Measurements from ENCODE around the gene WWC2.
"Not testable (repeated sequence)": the region's sequence is repeated elsewhere in the genome, so short reads cannot be mapped to it uniquely, and the experiment has no call there.

Gene WWC2

DNA sequence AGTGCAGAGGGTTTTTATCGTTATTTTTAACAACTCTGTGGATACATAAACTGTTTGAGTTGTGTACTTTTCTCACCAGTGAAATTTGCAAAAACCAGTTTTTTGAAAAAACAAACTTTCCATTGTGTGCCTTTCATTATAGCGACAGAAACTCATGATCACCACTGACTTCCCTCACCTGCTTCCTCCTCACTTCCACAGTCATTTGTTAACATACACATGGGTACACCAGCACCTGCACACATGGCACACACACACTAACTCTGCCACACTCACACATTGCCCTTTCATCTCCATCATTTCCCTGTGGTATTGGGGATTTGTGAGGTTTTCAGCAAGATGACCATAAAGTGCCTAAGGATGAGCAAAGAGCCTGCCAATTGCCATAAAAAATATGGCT, 200.4 kb downstream of the WWC2 start:
- no peak for DNase-seq (ENCODE audit: low read depth in 2 of 2)

DNA sequence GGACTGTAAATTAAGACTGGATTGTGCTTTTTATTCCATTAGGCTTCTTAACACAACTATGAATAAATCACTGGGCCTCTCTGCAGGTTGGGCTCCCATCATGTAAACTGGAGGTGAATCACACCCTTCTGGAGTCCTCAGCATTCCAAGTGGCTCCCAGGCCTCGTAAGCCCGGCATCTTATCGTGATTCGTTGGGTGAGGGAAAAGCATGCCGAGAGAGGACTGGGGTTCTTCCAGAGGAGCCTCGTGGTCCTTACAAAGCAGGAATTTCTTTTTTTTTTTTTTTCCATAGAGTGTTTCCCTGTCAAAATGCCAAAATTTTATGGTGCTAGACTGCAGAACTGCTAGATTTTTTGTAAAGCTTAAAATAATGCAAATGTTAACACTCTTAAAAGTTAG, 201.0 kb downstream of the WWC2 start:
- no peak for DNase-seq (ENCODE audit: low read depth in 2 of 2)

DNA sequence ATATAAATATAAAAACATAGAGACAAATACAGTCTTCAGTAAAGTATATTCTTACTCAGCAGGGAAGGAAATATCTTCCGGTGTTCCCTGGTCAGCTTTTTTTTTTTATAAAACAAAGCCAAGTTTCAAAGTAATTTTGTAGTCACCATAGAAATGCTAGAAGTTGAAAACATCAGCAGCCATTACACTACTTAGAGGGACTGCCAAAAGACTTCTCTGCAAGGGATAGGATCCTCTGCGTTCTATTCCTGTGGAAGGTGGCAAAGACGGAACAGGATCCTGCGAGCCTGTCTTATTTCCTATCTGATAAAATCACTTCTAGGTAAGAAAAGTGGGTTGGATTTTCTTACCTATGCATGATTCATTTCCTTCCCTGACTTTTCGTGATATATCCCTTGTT, 201.6 kb downstream of the WWC2 start:
- no peak for DNase-seq (ENCODE audit: low read depth in 2 of 2)

DNA sequence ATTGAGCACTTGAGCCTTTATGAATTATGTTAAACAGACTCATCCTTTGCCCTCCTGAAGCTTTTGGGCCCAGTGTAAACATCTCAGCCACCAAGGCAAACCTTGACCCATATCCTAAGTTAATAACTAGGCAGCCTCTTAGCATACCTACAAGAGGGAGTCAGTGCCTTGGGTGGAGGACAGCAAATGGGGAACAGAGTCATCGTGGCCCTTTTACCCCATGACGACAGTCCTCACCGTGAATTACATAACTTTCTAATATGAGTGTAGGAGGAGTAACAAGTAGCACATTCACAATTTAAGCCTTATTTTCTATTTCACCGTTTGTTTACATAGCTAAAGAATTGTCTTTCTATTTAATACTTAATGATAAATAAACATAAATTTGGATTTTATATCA, 204.2 kb downstream of the WWC2 start:
- no peak for DNase-seq (ENCODE audit: low read depth in 2 of 2)

DNA sequence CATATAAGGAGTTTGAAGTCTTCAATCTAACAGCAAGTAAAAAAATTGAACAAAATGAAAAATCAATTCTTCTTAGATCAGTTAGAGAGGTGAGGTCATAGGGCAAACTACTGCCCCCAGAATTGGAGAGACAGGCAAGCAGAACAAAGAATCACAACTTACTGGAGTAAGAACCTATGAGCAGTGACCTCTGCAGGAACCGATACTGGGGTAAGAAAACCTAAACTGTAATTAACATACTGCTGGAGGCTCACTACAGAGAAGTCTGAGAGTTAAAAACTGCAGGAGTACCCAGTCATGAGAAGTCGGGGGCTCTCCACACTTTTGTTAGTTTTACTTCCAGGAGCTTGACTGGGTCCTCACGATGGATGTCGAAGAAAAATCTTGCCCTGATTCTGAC, 205.0 kb downstream of the WWC2 start:
- no peak for DNase-seq (ENCODE audit: low read depth in 2 of 2)

DNA sequence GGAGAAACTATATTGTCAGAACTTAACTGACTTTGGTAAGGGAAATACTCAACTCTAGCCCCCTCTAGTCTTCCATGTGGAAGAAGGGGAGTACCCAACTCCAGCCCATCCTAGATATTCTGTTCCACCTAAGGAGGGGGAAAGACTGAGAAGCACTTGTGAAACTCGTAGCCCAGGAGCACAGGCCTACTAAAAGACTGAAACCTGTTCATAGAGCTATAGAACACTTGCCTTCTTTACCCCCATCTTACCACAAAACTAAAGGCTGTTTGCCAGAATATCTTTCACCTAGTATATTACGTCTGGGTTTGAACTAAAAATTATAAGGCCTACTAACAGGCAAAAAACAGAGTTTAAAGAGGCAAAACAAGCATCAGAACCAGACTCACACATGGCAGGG, 205.5 kb downstream of the WWC2 start:
- DNase-seq (ENCODE audit: low read depth in 2 of 2): no peak

DNA sequence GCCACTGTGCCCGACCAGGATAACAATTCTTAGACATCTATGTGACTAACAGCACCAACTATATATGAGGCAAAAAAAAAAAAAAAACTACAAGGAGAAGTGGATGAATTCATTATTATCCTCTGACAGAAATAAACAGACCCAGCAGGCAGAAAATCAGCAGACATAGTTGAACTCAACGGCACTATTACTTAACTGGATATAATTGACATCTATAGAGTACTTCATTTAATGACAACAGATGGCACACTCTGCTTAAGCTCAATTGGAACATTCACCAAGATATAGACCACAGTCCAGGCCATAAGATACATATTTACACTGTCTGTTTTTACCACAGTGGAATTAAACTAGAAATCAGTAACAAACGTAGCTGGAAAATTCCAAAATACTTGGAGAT, 207.8 kb downstream of the WWC2 start:
- DNase-seq (ENCODE audit: low read depth in 2 of 2): no peak

DNA sequence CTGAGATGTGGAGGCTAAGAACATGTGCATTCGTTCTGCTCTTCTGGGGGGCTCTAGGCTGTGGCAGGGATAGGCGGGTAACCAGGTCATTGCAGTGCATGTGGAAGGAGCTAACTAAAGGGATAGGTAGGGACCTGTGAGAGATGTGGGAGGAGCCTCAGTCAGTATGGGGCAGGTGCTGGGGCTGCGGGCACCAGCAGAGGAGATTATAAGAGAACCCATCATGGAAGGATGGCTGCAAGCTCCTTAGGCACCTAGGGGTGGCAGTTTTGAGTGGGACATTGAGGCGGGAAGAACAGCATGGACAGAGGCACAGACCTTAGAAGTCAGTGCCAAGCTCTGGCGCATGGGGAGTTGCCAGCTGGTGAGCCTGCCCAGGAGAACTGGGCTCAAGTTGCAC, 213.8 kb downstream of the WWC2 start:
- no peak for DNase-seq (ENCODE audit: low read depth in 2 of 2)

DNA sequence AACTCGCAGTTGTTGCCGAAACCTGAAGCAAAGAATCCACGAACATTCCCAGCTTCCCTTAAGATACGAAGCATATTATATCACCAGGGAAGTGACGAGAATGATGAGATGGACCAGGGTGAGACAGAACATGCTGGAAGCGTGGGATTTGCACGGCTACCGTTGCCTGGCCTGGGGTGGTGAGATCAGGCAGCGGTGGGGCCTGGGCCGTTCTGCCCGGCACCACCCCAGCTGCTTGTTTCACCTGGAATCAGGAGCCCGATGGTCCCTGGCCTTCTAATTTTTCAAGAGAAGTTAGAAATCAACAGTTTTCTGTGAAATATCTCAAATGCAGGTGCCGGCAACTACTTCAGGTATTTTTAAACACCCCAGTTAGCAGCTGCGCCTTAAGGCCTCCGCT, 215.3 kb downstream of the WWC2 start:
- DNase-seq (ENCODE audit: low read depth in 2 of 2): no peak

DNA sequence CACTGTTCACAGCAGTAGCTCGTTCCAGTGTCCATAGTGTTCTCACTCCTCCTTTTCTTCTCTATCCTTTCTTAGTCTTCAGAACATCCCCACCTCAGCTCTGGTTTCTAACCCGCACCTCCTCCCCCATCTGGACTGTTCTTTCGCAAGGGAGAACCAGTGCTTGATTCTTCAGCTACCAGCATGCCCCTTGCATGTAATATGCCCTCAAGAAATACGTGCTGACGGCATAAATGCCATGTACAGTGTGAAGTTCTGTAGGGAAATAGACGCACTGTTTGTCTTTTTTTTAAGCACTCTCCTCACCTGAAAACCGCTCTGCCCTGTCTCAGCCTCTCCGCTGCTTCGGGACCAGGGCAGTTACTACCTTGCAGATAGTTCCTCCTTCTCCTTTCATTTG, 215.7 kb downstream of the WWC2 start:
- DNase-seq (ENCODE audit: low read depth in 2 of 2): no peak

DNA sequence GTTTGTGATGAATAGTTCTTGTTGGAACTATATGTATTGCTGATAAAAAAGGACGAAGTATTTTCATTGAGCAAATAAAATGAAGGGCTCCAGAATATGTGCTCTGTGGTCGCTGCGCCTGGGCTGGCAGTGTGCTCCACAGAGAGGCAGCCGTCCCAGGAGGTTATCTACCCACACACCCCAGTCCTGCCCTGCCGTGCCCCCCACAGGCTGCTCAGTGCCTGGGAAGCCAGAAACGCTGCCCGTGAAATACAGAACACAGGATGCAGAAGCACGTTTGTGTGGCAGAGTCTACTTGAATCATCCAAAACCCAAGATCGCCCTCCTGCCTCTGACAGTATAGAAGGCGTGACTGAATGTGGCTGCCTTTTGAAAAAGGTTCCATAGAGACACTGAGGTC, 219.6 kb downstream of the WWC2 start:
- DNase-seq (ENCODE audit: low read depth in 2 of 2): no peak

DNA sequence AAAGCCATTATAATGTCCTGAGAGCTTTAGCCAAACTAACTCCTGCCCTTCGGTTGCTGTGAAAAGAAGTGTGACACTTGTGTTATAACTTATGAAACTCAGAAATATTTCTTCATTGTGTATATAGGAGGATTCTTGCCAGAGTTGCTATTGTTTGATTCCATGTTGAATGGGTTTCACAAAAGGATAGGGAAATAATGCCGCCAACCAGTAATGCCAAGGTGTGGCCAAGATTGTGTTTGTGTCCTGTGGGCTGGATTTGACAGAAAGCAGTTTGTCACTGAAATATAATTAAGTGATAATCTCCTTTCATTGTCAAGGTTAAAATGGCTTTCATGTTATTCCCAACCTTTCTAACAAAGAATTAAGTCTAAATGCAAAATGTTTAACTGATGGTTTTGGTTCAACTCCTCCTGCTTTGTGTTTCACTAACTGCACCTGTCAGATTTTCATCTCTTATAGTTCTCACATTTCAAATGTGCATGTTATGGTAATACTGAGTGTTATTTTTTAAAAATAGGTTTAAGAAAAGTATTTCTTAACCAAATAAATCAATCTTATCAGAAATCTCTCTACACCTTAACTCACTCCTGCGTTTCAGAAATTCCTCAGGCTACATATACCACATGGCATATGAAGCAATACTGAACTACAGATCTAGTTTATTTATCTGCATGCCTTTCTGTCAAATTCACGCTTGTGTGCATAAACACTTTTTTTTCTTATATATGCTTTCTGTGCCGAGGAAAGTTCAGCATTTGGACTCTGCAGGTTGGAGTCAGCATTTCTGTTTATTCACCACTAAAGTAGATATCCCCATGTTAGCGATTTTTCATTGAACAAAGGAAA, 221.4 kb downstream of the WWC2 start, which contains the start of gene CLDN22:
Gene CLDN22 (minus strand): TSS at position 66 of the 849 bp plus-strand sequence. CDS start 58 bp downstream, at position 8.
- DNase-seq (ENCODE audit: low read depth in 2 of 2): no peak

DNA sequence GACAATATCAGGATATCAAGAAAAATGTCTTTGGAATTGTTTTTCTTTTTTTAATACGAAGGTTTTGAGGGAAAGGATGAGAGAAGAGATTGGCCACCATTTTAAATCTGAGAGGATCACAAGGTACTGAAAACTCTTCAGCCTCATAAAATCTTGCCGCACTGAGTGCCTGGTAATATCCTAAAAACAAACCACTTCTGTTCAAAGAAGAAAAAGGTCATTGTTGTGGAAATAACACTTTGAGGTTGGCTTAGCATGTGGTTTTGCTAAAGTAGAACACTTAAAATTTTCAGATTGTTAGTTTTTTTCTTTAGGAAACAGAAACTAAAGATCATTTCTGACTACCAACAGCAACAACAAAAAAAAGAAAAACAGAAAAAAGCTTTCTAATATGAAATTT, 222.0 kb downstream of the WWC2 start:
- no peak for DNase-seq (ENCODE audit: low read depth in 2 of 2)

DNA sequence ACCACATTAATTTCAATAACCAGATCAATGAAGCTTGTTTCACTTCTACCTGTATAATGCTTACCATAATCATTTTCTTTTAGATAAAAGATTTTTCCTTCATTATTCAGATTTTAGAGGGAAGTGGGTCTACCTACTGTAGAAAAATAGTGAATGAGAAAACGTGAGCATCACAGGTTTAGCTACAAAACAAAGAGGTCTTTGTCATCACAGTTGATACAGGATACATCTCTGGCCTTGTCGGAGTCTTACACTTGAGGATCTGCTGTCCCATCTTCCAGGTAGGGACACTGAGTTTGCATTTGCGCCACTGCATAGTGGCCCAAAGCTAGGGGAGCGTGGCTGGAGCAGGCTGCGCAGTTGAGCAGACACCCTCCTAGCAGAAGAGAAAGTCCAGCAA, 222.5 kb downstream of the WWC2 start:
- no peak for DNase-seq (ENCODE audit: low read depth in 2 of 2)

DNA sequence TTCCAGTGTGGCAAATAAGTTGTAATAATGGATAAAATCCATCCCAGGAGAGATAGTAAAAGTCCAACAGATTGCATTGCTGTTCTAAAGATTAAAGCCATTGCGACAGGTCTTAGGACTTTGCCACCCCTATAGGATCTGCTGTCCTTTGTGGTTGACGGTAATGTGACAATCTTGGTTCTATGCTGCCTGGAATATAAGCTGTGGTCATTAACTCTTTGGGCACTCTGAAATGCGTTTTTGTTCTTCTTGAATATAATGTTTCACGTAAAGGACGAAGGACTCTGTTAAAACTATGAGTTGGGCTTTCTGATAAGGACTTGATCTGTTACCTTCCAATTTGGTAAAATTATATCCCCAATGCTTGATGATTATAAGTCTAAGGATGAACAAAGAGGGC, 223.3 kb downstream of the WWC2 start, which contains the start of gene CLDN24:
Gene CLDN24 (minus strand): TSS at position 101 of the 400 bp plus-strand sequence. CDS start 0 bp downstream, at position 101.
- no peak for DNase-seq (ENCODE audit: low read depth in 2 of 2)

DNA sequence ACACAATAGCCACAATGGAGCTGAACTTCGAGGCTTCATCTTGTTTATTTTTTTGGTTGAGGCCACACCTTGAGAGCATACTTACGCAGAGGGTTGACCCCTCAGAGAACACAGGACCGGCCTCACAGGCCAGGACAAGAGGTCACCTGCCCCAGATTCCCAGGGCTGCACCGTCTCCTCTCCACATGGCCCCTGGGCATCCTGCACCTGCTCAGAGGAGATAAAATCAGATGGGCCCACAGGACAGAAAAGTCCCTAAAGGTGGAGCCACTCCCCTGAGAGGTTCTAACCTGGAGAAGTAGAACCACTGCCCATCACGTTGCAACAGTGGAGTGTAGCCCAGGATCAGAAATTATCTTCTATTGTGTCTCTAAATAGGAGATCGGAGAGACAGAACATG, 224.2 kb downstream of the WWC2 start:
- no peak for DNase-seq (ENCODE audit: low read depth in 2 of 2)

DNA sequence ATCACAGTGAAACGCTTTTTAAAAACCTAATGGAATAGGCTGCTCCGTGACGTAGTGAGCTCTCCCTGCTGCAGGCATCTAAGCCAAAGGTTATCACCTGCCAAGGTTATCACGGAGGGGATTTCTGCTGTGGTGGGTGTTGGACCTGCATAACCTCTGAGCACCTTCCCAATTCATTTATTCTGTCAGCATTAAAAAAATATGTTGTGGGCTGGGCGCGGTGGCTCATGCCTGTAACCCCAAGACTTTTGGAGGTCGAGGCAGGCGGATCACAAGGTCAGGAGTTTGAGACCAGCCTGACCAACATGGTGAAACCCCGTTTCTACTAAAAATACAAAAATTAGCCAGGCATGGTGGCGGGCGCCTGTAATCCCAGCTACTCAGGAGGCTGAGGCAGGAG, 225.0 kb downstream of the WWC2 start:
- not testable (repeated sequence) for DNase-seq (ENCODE audit: low read depth in 2 of 2)

DNA sequence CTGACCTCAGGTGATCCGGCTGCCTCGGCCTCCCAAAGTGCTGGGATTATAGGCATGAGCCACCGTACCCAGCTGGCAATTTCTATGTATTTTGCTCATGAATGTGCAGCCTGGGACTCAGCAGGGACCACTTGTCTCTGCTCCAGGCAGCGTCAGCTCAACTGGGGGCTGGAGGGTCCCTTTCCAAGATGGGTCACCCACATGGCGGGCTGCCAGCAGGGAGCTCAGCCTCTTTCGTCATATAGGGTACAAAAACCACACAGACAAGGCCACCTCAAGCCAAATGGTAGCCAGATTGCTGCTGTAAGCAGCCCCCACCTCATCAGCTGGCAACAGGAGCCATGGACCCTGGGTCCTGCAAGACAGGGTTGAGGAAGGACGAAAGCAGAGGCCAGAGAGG, 225.6 kb downstream of the WWC2 start:
- no peak for DNase-seq (ENCODE audit: low read depth in 2 of 2)

DNA sequence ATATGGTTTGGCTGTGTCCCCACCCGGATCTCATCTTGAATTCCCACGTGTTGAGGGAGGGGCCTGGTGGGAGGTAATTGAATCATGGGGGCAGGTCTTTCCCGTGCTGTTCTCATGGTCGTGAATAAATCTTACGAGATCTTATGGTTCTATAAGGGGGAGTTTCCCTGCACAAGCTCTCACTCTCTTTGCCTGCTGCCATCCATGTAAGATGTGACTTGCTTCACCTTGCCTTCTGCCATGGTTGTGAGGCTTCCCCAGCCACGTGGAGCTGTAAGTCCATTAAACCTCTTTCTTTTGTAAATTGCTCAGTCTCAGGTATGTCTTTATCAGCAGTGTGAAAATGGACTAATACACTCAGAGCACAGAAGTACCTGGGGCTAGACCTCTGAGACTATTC, 227.3 kb downstream of the WWC2 start:
- not testable (repeated sequence) for DNase-seq (ENCODE audit: low read depth in 2 of 2)

DNA sequence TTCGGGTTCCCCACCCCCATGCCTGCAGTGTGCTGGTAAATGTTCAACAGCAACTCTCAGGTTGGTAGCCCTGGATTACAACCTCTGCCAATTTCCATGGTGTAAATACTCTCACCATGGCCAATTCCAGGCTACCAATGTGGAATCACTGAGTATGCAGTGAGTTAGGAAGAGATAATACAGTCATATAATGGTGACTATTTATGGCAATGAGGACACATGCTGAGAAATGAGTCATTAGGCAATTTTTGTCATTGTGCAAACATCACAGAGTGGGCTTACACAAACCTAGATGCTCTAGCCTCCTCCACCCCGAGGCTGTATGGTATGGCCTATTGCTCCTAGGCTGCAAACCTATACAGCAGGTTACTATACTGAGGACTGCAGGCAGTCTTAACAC, 227.8 kb downstream of the WWC2 start:
- DNase-seq (ENCODE audit: low read depth in 2 of 2): no peak

DNA sequence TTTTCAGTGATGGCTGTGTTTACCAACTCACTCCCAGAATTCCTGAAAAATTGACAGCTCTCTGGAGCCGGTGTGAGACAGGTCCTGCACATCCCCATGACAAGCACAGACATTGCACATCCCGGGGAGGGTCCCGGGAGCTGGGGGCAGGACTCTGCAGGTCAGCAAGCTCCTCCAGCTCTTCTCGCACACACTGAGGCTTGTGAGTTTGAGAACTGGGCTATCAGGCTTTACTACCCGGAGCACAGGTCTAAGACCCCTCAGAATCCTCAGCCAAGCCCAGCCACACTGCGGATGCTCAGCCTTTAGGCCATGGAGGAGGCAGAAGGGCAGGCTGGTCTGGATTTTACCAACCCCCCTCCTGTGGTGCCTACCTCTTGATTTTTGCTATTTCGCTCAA, 228.8 kb downstream of the WWC2 start:
- no peak for DNase-seq (ENCODE audit: low read depth in 2 of 2)

DNA sequence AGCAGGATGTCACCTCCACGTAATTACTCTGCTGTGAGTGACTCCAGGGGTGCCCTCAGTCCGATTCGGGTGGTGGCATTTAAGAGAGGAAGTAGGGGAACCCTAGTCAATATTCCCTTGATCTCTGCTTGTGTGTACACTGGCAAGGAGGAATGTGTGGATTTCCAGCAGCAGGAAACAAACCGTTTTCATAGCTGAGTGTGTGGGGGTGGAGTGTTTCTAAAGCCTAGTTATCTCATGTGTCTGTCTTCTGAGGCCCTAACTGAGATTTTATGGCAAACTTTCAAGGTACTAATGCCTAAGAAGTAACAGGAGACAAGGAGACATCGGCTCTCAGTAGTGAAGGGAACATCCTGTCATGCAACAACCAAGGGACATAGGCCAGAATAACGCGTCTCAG, 229.8 kb downstream of the WWC2 start:
- no peak for DNase-seq (ENCODE audit: low read depth in 2 of 2)

DNA sequence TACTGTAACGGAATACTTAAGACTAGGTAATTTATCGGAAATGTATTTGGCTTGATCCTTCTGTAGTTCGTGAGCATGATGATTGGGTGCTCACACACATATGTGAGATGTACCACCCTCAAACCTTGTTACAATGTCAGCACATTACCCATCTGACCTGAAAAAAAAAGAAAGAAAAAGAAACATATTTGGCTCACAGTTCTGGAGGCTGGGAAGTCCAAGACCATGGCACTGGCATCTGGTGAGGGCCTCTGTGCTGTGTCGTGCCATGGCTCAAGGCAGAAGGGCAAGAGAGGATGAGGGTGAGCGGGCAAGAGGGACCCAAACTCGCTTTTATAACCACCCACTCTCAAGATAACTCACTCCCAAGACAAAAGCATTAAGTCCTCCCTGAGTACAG, 230.2 kb downstream of the WWC2 start:
- no peak for DNase-seq (ENCODE audit: low read depth in 2 of 2)

All from stimulated activated CD8-positive, alpha-beta memory T cell treated with anti-CD3 and anti-CD28 coated beads, Interleukin-15, amount 100 ng/mL, for 48 hours (primary cell).